NCI-H748 (cell line): ENCODE results near the gene TRMT6.

Experiments used
- DNase-seq: peaks from one replicate; lab custom pipeline; 2025; ENCODE audit not compliant: unreplicated experiment; lab: John Stamatoyannopoulos, UW

TRMT6 gene

DNA sequence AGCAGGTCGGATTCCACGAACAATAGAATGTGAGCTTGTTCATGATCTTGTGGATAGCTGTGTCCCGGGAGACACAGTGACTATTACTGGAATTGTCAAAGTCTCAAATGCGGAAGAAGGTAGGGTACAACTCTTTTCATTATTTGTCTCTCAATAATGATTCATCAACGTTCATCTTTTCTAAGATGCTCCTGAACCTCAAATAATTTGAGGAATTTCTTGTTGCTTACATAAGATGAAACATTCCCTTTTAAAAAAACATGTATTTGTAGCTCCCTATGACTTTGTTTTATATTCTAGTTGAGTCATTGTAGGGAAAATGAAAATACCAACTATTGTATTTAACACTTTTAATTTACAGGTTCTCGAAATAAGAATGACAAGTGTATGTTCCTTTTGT, 17.1 kb upstream of the TRMT6 start:
- DNase-seq, result no peak

DNA sequence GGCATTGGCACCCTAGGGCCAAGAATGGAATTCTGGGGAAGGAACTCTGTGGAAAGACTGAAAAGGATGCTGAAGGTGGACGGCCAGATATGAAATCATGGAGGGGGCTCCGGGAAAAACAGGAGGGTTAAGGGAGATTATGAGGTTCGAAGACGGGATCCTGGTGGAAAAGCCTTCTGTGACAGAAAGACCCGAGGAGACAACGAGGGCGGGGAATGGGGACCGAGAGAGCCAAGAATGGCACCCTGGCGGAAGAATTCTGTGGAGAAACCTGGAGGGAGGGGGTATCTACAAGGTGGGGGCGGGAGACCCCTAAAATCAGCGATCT, 426 bp downstream of the TRMT6 start:
- no peak for DNase-seq

DNA sequence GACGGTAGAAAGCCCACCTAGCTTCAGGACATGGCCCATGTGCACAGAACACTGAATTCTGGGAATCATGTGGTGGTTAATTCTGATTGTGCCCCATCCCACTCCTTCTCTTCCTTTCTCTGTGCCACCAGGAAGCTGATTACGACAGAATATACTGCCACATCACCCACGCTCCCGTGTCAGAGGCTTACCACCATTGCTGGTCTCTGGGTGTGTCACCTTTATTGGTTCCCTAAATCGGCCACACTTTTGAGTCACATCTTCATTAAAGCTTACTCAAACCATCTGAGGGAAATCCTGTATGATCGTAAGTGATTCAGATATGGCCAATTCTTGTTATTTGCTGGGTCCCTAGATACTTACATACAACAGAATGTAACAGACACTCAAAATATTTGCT, 3.1 kb downstream of the TRMT6 start:
- DNase-seq, result no peak

DNA sequence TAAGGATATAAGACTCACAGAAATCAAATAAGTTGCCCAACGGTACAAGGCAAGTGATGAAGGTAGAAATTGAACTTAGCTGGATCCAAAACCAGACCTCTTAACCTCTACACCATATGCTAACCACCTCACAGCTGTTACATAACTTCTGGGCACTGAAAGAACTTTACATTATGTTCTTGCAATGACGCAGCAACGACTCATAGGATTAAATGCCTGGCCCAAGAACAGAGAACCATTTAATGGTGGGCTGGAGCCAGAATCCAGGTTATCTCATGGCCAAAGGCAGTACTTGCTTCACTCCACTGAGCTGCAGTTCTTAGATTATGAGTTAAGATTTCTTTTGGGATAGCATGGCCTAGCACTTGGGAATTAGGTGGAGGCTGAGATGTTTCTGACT, 4.4 kb downstream of the TRMT6 start:
- DNase-seq, result no peak

DNA sequence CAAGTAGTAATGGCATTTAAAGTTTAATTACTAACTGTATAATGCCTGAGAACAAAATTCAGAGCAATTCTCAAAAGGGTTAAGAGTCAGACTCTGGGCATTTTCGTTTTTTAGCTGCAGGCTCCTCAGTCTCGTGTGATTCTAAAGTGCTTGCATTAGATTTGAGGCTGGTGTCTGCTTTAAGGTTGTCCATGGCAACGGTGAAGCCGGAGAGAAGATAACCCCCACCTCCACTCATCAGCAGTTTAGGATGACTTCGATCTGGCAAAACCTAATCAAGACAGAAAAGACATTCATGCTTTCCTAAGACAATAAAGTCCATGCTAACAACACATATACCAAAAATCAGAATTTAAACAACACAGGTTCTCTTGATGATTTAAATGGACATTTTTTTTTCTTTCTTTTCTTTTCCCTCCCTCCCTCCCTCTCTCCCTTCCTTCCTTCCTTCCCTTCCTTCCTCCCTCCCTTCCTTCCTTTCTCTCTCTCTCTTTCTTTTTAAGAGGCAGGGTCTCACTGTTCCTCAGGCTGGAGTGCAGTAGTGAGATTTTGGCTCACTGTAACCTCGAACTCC, 11.8 kb downstream of the TRMT6 start:
- no peak for DNase-seq

DNA sequence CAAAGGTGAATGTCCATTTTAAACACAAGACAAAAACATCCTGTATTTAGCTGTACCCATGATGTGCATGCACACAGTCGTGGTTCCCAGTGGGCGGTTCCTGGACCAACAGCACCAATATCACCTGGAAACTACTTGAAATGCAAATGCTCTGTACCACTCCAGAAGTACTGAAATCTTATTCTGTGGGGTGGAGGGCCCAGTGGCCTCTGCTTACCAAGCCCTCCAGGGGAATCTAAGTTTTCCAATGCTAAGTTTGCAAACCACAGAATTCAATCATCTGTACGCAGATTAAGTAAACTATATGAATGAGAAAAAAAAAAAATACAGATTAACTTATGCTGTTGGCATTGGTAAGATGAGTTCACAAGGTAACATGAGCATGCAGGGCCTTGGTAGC, 14.1 kb downstream of the TRMT6 start:
- DNase-seq, result no peak

DNA sequence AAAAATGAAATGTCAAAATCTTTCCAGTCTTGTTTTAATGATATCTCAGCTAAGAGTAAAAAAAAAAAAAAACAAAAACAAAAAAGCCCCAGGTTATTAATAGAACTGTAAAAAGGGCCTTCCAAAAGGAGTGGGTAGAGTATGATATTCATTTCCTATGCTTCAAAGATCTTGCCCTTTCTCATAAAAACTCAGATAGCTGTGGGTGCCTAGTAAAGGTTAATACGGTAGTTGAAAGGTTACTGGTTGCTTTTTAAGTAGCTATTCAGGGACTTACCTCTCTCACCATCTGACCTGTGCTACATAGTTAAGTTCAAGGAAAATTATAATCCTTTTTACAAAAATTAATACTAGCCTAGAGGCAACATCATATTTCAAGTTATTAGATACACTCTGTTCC, 14.9 kb downstream of the TRMT6 start:
- no peak for DNase-seq

DNA sequence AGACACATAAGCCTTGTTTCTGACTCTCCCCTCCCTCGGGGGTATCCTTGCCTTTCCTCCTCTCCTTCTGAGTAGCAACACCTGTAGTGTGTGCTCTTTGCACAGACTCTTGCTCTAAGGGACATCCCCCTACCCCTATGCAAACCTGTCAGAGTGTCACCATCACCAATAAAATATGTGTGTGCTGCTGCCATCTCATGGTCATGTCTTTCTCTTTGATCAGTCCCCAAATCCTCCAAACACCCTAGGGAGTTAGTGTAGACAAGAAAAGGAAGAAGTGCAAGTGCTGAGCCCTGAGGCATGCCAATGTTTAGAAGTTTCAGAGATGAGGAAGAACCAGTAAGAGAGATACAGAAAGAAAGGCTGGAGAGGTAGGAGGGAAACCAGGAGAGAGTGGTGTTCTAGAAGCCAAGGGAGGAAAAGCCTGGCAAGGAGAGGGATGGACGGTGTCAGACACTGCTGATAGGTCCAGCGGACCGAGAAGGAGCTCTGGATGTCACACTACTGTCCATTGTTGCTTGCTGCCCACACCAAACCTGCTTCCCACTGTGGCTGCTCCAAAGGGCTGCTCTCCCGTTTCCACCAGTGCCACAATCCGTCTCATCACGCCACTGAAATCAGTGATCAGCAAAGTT, 16.4 kb downstream of the TRMT6 start:
- DNase-seq, result peak; percentile 53

DNA sequence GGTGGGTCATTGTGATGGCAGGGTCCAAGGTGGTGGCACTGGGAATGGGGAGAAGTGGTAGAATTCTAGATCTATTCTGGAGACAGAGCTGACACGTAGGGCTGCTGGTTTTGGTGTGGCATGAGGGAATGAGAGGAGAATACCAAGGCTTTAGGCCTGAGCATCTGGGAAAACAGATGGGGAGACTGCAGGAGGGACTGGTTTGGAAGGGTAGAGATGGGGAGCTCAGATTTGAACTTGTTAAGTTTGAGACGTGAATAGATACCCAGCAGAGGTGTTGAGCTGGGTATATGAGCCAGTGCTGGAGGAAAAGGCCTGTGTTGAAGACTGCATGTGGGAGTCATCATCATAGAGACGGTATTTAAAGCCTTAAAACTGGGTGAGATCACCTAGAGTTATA, 17.5 kb downstream of the TRMT6 start:
- DNase-seq, result no peak

DNA sequence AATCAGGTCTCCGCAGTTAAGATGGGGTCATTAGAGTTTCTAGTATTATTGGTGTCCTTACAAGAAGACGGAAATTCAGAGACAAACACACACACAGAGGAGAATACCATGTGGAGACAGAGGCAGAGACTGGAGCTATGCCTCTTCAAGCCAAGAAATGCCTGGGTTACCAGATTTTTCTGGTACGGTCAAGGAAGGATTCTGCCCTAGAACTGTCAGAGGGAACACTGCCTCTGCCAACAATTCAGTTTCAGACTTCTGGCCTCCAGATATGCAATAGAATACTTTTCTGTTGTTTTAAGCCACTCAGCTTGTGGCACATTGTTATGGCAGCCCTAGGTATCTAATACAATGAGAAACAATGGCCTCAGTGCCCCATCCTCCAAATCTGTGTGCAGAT, 18.9 kb downstream of the TRMT6 start:
- no peak for DNase-seq

DNA sequence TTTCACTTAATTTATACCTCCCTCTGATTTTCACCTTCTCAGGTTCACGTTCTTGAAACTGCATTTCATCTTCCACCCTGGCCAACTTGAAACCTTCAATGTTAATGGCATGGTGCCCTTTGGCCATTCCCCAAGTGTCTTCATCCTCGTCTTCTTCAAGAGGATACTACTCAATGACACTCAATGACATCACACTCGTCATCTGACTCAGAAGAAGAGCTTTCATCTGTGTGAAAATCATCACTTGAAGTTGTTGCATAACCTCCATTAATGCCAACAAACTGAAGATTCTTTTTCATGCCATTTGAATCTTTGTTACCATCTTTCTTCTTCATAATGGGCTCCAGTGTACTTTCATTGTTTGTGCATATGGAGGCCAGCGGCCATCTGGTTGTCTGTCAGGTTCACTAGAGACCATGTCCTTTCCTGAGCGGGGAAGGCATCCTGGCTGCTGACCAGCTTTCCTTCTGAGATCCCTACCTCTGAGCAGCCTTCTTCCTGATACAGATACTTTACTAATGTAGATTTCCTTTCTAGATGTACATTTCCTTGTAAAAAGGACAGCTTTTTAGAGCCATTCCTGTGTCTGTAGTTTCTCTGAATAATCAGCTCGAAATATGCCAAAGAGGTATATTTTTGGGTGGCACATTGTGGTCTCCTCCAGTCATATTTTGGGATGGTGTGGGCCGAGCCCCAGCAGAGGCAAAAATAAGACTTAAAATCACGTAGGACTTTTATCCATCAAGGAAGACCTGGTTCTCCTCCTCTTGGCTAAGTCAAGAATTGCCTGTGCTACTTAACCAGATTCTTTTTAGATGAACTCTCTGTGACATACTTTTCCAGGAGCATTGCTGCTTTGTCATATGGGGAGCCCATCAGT, 21.3 kb downstream of the TRMT6 start:
- no peak for DNase-seq

DNA sequence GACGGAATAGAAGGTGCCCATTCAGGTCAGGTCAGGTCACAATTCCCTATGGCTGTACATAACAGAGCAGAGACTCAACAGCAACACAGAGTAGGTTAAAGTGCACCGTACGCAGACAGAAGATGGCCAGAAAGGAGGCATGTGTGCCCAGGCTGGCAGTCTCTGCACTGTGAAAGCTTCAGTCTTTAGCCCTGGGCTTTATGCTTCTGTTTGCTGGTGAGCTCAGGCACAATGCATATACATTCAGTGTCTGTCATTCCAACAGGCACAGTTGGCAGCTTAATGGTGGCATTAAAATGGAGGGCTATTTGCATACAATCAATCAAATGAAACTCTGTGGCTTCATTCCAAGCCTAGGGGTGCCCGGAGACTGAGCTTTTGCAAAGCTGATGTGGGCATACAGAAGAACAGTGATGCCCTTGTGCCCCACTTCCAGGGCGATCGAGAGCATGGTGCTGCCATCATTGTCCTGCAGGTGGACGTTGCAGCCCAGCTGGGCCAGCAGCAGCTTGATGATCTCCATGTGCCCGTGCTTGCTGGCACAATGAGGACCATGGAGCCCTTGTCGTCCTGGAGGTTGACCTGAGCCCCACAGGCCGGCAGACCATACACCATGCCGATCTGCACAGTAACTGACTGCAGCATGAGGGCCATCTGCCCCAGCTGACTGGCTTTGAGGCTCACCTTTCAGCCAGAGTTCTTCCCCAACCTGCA, 22.4 kb downstream of the TRMT6 start:
- DNase-seq, result no peak

DNA sequence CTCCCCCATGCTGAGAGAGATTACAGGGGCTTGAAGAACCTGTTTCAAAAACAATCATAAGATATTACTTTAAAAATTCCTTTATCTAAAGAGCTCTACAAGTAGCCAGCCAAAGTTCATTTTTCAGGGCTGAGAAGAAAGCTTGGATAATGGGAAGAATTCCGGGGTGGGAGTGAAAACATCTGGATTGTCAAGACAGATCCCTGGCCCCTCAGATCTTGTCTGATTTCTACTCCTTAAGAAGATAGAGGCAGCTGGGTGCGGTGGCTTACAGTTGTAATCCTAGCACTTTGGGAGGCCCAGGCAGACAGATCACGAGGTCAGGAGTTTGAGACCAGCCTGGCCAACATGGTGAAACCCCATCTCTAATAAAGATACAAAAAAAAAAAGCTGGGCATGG, 24.8 kb downstream of the TRMT6 start:
- no peak for DNase-seq

DNA sequence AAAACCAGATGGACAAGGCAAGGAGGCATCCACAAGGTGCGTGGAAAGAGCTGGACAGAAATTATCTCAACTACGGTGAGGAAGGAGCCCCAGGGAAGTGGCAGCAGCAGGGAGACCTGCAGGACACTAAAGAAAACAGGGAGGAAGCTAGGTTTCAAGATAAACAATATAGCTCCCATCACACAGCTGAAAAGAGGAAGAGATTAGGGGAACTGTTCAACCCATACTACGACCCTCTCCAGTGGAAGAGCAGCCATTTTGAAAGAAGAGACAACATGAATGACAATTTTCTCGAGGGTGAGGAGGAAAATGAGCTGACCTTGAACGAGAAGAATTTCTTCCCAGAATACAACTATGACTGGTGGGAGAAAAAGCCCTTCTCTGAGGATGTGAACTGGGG, 26.8 kb downstream of the TRMT6 start:
- DNase-seq, result no peak

DNA sequence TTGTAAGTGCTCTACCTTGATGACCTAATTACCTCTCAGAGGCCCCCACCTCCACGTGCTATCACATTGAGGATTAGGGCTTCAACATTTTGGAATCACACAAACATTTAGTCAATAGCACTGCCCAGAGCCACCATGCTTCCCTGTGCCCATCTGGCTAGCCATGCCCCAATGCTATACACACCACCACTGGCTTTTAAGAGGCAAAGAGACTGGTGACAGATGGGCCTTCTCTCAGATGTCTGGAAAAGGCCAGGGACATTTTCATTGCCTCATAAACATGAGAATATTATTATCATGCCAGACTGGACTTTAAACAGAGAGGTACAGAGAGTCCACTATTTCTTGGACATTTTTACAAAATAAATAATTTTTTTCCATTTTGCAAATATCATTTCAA, 29.8 kb downstream of the TRMT6 start:
- DNase-seq, result no peak

DNA sequence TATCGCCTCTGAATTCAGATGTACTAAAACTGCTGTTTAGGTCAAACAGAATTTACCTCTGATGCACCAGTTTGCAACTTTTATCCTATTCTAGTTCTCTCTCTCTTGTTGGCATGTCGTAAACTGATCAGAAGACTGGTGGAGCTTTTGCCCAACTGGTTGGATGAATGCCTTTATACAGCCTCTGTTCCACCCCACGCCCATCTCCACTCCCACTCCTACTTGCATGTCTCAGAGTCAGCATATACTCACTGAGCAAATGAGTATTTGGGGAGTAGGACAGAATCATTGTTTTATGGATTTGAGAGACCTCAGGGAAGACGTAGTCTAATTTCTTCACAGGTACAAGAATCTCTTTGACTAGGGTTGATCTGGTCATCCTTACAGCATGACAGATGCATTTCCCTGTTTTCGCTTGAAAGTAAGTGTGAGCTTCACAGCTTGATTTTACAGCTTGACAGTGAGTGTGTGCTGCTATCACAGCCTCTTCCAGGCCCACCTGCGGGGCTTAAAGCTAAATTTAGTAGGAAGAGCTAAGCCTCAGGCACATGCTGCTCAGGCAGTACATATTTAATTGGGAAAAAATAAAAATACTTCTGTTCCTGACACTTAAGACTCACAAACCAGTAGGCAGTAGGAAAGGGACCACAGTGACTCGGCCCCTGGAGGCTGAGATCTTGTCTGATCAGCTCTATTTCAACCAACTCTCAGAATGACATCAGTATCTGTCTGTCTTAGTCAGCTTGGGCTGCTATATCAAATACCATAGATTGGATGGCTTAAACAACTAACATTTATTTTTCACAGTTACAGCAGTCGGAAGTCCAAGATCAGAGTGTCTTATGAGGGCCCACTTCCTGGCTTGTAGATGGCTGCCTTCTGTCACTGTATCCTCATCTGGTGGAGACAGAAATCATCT, 30.4 kb downstream of the TRMT6 start:
- DNase-seq, result no peak

DNA sequence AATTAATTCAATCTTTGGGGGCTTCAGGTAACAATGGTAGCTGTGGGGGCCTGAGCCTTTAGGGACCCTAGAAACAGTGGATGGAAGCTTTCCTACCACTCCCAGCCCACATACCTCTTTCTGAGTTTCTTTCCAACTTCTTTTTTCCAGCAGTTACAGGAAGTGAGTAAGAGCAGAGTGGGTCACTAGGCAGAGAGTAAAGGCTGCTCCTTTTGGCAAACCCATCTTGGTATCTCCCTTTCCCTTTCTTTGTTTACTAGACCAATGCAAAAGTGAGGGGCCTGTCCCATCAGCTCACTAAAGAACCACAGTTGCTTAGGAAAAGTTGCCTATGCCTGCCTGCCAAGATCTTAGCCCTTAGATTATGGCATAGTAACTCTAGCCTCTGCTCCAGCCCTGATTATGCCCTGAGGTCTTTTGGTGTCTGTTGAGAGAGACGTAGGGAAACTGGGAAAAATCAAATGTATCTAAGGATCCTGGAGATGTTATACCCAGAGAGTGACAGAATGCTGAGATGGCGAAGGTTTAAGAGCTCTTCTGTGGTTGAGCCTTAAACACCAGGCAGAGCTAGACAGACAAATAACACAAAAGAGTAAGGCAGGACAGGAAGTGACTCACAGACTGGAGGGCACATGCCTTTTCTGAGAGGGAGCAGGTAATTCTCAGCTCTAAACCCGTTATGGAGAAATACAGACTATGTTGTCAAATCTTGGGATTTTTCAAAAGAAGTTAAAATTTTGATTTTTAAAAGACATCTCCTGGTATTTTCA, 31.3 kb downstream of the TRMT6 start:
- DNase-seq, result no peak

DNA sequence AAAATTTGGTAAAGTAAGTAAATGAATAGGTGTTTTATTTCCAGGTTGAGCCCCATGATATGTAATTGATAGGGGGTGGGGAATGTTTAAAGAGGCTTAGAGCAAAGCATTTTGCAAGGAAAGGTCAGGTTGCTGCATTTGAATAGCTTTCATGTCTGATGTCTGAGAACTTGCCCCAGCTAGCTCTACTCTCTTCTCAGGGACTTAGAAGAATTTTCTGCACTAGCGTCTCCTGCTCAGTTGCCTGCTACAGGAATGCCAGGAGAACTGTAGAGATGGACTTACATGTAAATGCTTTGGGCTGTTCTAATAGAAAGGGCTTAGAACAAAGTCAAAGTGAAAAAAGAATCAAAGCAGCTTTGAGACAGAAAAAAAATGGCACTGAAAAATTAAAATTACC, 35.5 kb downstream of the TRMT6 start:
- DNase-seq, result peak; percentile 27

DNA sequence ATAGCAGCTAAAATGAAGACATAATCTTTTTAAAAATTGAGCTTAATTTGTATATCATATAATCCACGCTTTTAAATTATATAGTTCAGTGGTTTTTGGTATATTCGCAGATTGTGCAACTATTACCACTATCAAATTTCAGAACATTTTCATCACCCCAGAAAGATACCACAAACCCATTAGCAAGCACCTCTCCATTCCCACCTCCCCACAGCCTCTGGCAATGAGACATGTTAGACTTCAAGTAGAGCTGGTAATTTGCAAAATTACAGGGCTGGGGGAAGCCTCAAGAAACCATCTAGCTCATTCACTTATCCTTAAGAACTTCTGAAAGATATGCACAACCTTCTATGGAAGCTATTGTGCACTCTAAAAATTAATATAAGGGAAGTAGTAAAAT, 37.2 kb downstream of the TRMT6 start:
- no peak for DNase-seq

DNA sequence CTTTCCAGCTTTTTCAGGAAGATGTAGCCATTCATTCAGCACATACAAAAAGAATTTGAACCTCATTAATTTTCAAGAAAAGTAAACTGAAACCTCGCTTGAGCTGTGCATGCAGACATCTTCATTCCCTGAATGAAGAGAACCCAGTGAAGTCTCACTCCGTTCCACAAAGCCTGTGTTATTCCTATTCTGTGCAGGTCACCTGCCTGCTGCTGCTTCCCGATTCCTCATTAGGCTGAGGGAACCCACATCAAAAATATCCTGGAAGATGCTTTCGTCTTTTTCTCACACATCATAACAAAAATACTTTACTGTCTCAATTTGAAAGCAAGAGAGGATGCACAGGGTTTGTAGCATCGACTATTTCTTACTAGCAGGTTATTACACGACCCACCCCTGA, 40.1 kb downstream of the TRMT6 start:
- peak; percentile 78 for DNase-seq
